SK-N-SH (cell line): ENCODE measurements around the gene ZPR1. TPM values are rescaled to one million over a fixed set of nuclear protein-coding genes. Genes with fewer than 3 reads are reported as not detected.
"Not testable (repeated sequence)": the region's sequence is repeated elsewhere in the genome, so short reads cannot be mapped to it uniquely, and the experiment has no call there.

Experiments
- CTCF ChIA-PET: fragments of 300-600, 350-600 bp; formaldehyde crosslinking; extraction: SDS; loops from one replicate; lab custom pipeline; 2021; lab: Yijun Ruan, JAX
- POLR2A ChIA-PET: fragments of 350-600 bp; sonication (Branson Sonifier 250); formaldehyde crosslinking; extraction: SDS; loops from one replicate; lab custom pipeline; 2020; ENCODE audit warnings: antibody characterized with exemption, inconsistent platforms; lab: Yijun Ruan, JAX
- DNase-seq: peaks from one replicate; pipeline ENCODE4 v3.0.0; 2012
- H2AFZ ChIP-seq: fragments of 200-600 bp; sonication (generic); 2 replicates; pipeline ENCODE4 v1.8.1; 2016; ENCODE audit warnings: antibody characterized with exemption, mild to moderate bottlenecking, low read depth
- H3F3A ChIP-seq: fragments of 200-600 bp; sonication (generic); replicated peaks from 2 replicates; pipeline ENCODE3; 2016; ENCODE audit warnings: antibody characterized with exemption, mild to moderate bottlenecking; ENCODE audit not compliant: insufficient read depth
- H3K27ac ChIP-seq, 2 experiments: fragments of 200-500 bp in 1 of 2; fragments of 200-600 bp in 1 of 2; sonication (Bioruptor generic) in 1 of 2; sonication (generic), shearing (Covaris generic) in 1 of 2; 2 replicates each; pipeline versions ENCODE4 v1.5.1 to v1.6.1; 2014 to 2016; ENCODE audit warnings: low read depth in 2 of 2, inconsistent platforms in 1 of 2, low read length in 1 of 2, mild to moderate bottlenecking in 1 of 2, mixed read lengths in 1 of 2
- H3K27me3 ChIP-seq: fragments of 200-600 bp; sonication (generic), shearing (Covaris generic); 2 replicates; pipeline ENCODE4 v1.6.1; 2016; ENCODE audit warnings: mixed run types; ENCODE audit not compliant: insufficient read depth
- H3K36me3 ChIP-seq, 2 experiments: fragments of 200-500 bp in 1 of 2; fragments of 200-600 bp in 1 of 2; sonication (Bioruptor generic) in 1 of 2; sonication (generic) in 1 of 2; replicated peaks in 1 of 2; 2 replicates each; pipeline versions ENCODE3 to v1.5.1; 2014 to 2016; ENCODE audit warnings: low read length in 1 of 2, mild to moderate bottlenecking in 1 of 2; ENCODE audit not compliant: insufficient read depth in 2 of 2, control insufficient read depth in 1 of 2
- H3K4me1 ChIP-seq, 2 experiments: fragments of 200-500 bp in 1 of 2; fragments of 200-600 bp in 1 of 2; sonication (Bioruptor generic) in 1 of 2; sonication (generic), shearing (Covaris generic) in 1 of 2; 2 replicates each; pipeline versions ENCODE4 v1.5.1 to v1.6.1; 2014 to 2016; ENCODE audit warnings: low read depth in 1 of 2, low read length in 1 of 2, mixed run types in 1 of 2; ENCODE audit not compliant: insufficient read depth in 2 of 2, control insufficient read depth in 1 of 2
- H3K4me2 ChIP-seq: fragments of 200-600 bp; sonication (generic), shearing (Covaris generic); 2 replicates; pipeline ENCODE4 v1.6.1; 2017; ENCODE audit warnings: mixed run types
- H3K4me3 ChIP-seq, 2 experiments: fragments of 200-500 bp in 1 of 2; fragments of 200-600 bp in 1 of 2; sonication (Bioruptor generic) in 1 of 2; sonication (generic), shearing (Covaris generic) in 1 of 2; 2 replicates each; pipeline versions ENCODE4 v1.5.1 to v1.8.1; 2014 to 2016; ENCODE audit warnings: low read depth in 2 of 2, inconsistent platforms in 1 of 2, low read length in 1 of 2, mild to moderate bottlenecking in 1 of 2, mixed read lengths in 1 of 2, moderate library complexity in 1 of 2
- H3K79me2 ChIP-seq: fragments of 200-600 bp; sonication (generic); 2 replicates; pipeline ENCODE4 v1.8.1; 2017; ENCODE audit warnings: mild to moderate bottlenecking; ENCODE audit not compliant: insufficient read depth
- H3K9ac ChIP-seq: fragments of 200-600 bp; sonication (generic); 2 replicates; pipeline ENCODE4 v1.6.1; 2017; ENCODE audit warnings: mixed run types
- H3K9me2 ChIP-seq: fragments of 200-600 bp; sonication (generic); 2 replicates; pipeline ENCODE4 v1.6.1; 2017; ENCODE audit warnings: mixed run types
- H3K9me3 ChIP-seq: fragments of 200-600 bp; sonication (generic); 2 replicates; pipeline ENCODE4 v1.6.1; 2017; ENCODE audit warnings: mixed run types, mild to moderate bottlenecking, moderate library complexity
- H4K20me1 ChIP-seq: fragments of 200-600 bp; sonication (generic); 2 replicates; pipeline ENCODE4 v1.6.1; 2017; ENCODE audit warnings: mild to moderate bottlenecking, mixed run types; ENCODE audit not compliant: insufficient read depth
- CTCF ChIP-seq: fragments of 200-600 bp; sonication (generic); IDR thresholded peaks from 2 replicates; pipeline ENCODE4 v1.6.1; 2017; ENCODE audit warnings: antibody characterized with exemption, mild to moderate bottlenecking, moderate library complexity
- FOSL2 ChIP-seq: IDR thresholded peaks from 2 replicates; pipeline ENCODE4 v1.4.0; 2012; ENCODE audit warnings: low read depth, mild to moderate bottlenecking, moderate library complexity, borderline replicate concordance
- FOXM1 ChIP-seq: IDR thresholded peaks from 2 replicates; pipeline ENCODE4 v1.4.0; 2012; ENCODE audit warnings: low read depth, mild to moderate bottlenecking
- IRF3 ChIP-seq: fragments of 150-350 bp; IDR thresholded peaks from 2 replicates; pipeline ENCODE4 v1.6.1; 2016; ENCODE audit warnings: mild to moderate bottlenecking, low read depth, low read length
- MXI1 ChIP-seq: IDR thresholded peaks from 2 replicates; pipeline ENCODE4 v1.6.1; 2012; ENCODE audit warnings: mild to moderate bottlenecking, low read depth, low read length, improper control_type of control experiment
- NRF1 ChIP-seq: IDR thresholded peaks from 2 replicates; pipeline ENCODE4 v1.6.1; 2012; ENCODE audit warnings: low read depth, mild to moderate bottlenecking, low read length
- RCOR1 ChIP-seq: fragments of 150-350 bp; IDR thresholded peaks from 2 replicates; pipeline ENCODE4 v1.6.1; 2017; ENCODE audit warnings: antibody characterized with exemption, low read length
- RXRA ChIP-seq: IDR thresholded peaks from 2 replicates; pipeline ENCODE4 v1.4.0; 2012; ENCODE audit warnings: low read depth, mild to moderate bottlenecking, borderline replicate concordance
- SIN3A ChIP-seq: IDR thresholded peaks from 2 replicates; pipeline ENCODE4 v1.6.1; 2012; ENCODE audit warnings: low read depth, mild to moderate bottlenecking, low read length, moderate library complexity, borderline replicate concordance
- SMC3 ChIP-seq: IDR thresholded peaks from 2 replicates; pipeline ENCODE4 v1.6.1; 2012; ENCODE audit warnings: low read depth, low read length, improper control_type of control experiment
- TAF1 ChIP-seq: IDR thresholded peaks from 2 replicates; pipeline ENCODE4 v1.6.1; 2012; ENCODE audit warnings: low read depth, mild to moderate bottlenecking, low read length, moderate library complexity, borderline replicate concordance
- USF2 ChIP-seq: fragments of 150-350 bp; IDR thresholded peaks from 2 replicates; pipeline ENCODE4 v1.6.1; 2017; ENCODE audit warnings: antibody characterized with exemption, low read length, low read depth, borderline replicate concordance
- YY1 ChIP-seq: IDR thresholded peaks from 2 replicates; pipeline ENCODE4 v1.4.0; 2012; ENCODE audit warnings: low read depth, mild to moderate bottlenecking
- ZBTB33 ChIP-seq: IDR thresholded peaks from 2 replicates; pipeline ENCODE4 v1.4.0; 2012; ENCODE audit warnings: low read depth, borderline replicate concordance
- WGBS: methylation state at CpG from one replicate; pipeline ENCODE4 v1.1.6; 2017; ENCODE audit warnings: low lambda C conversion rate; 5-methylcytosine and 5-hydroxymethylcytosine counted together
- polyA plus RNA-seq, 3 experiments: library from polyadenylated mRNA; depleted of rRNA; stranded (reverse); fragments of >200 nt; gene quantifications; 2 replicates each; pipeline ENCODE4 v1.2.3, GENCODE V29; 2012

ZPR1 gene
- polyA plus RNA-seq, 1 of the 3 experiments (the other 2 are of a cell fraction), result 52.4 TPM

GRCh38 chr11:116762132-116762531 is 25.7 kb downstream of the ZPR1 start:
- CTCF ChIA-PET, result interaction anchor here (1.7 kb wide), 1 partner anchor 19 kb away, joined by 7 read pairs; no protein-coding TSS in a partner anchor
- no peak overlapping the region for H3K4me2 ChIP-seq
- H2AFZ ChIP-seq, result no peak overlapping the region
- no peaks in the 10 kb centered on the region for H4K20me1 ChIP-seq
- H3K36me3 ChIP-seq, result peaks cover 66 to 82% of the 10 kb centered on the region in 2 experiments
- TF ChIP-seq FOXM1 (no peak), MXI1 (no peak), SMC3 (no peak), SIN3A (no peak), YY1 (no peak), TAF1 (no peak)
- H3F3A ChIP-seq, result no peaks in the 10 kb centered on the region
- DNase-seq, result no peak
- POLR2A ChIA-PET, result no interaction called here
- H3K27ac ChIP-seq, result no peak overlapping the region
- H3K4me3 ChIP-seq, result no peak overlapping the region
- no peaks in the 10 kb centered on the region for H3K4me1 ChIP-seq
- H3K79me2 ChIP-seq, result peaks cover 17% of the 10 kb centered on the region; the same call in 1 of the 2 replicates
- H3K9me3 ChIP-seq, result no peaks in the 10 kb centered on the region
- WGBS, result 89% methylated on average over 2 of the region's 2 CpGs
- H3K27me3 ChIP-seq, result no peaks in the 10 kb centered on the region
- H3K9ac ChIP-seq, result no peak overlapping the region
- H3K9me2 ChIP-seq, result no peaks in the 10 kb centered on the region

GRCh38 chr11:116756044-116756443 is 31.8 kb downstream of the ZPR1 start:
- POLR2A ChIA-PET, H3K4me3 ChIP-seq, H2AFZ ChIP-seq, H3K27me3 ChIP-seq, H4K20me1 ChIP-seq, H3K79me2 ChIP-seq, H3K4me2 ChIP-seq, H3K9me3 ChIP-seq, H3K9me2 ChIP-seq, DNase-seq, H3K27ac ChIP-seq, H3F3A ChIP-seq, H3K9ac ChIP-seq, H3K4me1 ChIP-seq: not testable (repeated sequence)
- H3K36me3 ChIP-seq, result peaks cover 44 to 87% of the 10 kb centered on the region in 2 experiments
- 95% methylated on average over 8 of the region's 8 CpGs for whole genome bisulfite sequencing
- CTCF ChIA-PET, result interaction anchor here (0.6 kb wide), 1 partner anchor 13 kb away, joined by 3 read pairs; no protein-coding TSS in a partner anchor

- CTCF ChIA-PET, result interaction anchor here (1.9 to 3.8 kb wide), 2 partner anchors 8 to 18 kb away, joined by 11 to 14 read pairs; no protein-coding TSS in a partner anchor
- Histone ChIP-seq H3K4me3 (no peak overlapping the region), H3K27me3 (no peaks in the 10 kb centered on the region), H2AFZ (no peak overlapping the region), H3K79me2 (peaks cover 3% of the 10 kb centered on the region), H3K4me2 (no peak overlapping the region), H3K9me3 (no peaks in the 10 kb centered on the region), H3K4me1 (no peaks in the 10 kb centered on the region), H3K27ac (no peak overlapping the region), H4K20me1 (no peaks in the 10 kb centered on the region)
- DNase-seq, result no peak
- TF ChIP-seq FOSL2 (no peak), CTCF (no peak), SIN3A (no peak), ZBTB33 (no peak), USF2 (no peak), IRF3 (no peak), RXRA (no peak), NRF1 (no peak), RCOR1 (no peak)
- TF ChIP-seq, all 33 proteins: peak for 0
- Histone ChIP-seq H3K9me2 (no peaks in the 10 kb centered on the region), H3K9ac (no peak overlapping the region), H3K36me3 (peaks cover 45 to 74% of the 10 kb centered on the region in 2 experiments), H3F3A (peaks cover 4% of the 10 kb centered on the region)
- POLR2A ChIA-PET, result no interaction called here
- 94% methylated on average over 2 of the region's 2 CpGs for WGBS
Measured at GRCh38 chr11:116750070-116750718, 37.6 kb downstream of the ZPR1 start.
